ENCODE results near the gene MCM5. TPM values are rescaled to one million over a fixed set of nuclear protein-coding genes. Genes with fewer than 3 reads are reported as not detected.
"Not testable (repeated sequence)": the region's sequence is repeated elsewhere in the genome, so short reads cannot be mapped to it uniquely, and the experiment has no call there.

Gene MCM5
- total RNA-seq, 3 donors from 2014 or later = 18.5 to 45.2 (median 30.3) TPM

DNA sequence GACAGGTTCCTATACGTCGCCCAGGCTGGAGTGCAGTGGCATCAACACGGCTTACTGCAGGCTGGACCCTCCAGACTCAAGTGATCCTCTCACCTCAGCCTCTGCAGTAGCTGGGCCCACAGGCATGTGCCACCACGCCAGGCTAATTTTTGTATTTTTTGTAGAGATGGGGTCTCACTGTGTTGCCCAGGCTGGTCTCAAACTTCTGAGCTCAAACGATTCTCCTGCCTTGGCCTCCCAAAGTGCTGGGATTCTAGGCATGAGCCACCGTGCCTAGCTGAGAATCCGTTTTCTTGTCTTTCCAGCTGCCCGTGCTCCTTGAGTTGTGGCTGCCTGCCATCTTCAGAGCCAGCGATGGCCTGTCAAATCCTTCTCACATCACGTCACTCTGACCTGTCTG, 56.8 kb downstream of the MCM5 start:
- intact Hi-C loops (cut with DNase I, micrococcal nuclease) = no loop called here

DNA sequence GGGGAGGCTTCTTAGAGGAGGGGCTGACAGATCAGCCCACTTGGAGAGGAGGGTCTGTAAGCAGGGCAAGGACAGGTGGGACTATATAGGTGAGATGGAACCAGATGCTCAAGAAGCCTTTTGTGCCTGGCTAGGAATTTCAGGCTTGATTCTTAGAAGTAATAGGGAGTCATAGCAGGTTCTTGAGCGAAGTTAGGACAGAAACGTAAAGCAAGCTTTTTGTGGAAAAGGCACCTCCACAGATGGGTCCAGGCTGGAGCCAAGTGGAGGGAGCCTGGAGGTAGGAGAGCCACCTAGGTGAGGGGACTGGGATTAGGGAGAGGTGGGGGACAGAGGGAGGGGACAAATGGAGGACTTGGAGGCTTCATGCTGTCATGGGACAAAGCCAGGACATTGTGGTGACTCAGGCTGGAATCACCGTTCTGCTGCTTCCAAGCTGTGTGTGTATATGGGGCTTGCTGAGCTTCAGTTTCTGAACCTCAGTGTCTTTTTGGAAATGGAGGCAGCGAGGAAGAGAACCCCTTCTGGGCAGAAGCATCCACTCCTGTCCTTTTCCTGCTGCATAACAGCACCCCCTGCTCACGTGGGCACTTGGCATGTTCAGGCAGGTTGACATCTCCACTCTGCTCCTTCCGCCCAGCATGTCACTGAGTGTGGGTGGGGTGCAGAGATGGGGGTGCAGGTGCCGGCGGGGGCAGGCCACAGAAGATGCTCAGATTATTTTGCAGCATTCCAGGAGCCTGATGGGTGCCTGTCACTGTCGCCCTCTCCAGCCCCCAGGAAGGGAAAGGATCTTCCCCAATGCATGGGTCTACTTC, 58.0 kb downstream of the MCM5 start:
- ATAC-seq (no peak), DNase-seq (no peak)
- TF ChIP-seq, protein P1, sequence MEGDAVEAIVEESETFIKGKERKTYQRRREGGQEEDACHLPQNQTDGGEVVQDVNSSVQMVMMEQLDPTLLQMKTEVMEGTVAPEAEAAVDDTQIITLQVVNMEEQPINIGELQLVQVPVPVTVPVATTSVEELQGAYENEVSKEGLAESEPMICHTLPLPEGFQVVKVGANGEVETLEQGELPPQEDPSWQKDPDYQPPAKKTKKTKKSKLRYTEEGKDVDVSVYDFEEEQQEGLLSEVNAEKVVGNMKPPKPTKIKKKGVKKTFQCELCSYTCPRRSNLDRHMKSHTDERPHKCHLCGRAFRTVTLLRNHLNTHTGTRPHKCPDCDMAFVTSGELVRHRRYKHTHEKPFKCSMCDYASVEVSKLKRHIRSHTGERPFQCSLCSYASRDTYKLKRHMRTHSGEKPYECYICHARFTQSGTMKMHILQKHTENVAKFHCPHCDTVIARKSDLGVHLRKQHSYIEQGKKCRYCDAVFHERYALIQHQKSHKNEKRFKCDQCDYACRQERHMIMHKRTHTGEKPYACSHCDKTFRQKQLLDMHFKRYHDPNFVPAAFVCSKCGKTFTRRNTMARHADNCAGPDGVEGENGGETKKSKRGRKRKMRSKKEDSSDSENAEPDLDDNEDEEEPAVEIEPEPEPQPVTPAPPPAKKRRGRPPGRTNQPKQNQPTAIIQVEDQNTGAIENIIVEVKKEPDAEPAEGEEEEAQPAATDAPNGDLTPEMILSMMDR (IDR thresholded peaks at IDR 0.05) = no peak
- H3K4me3 ChIP-seq = no peak overlapping the region
- no peaks in the 10 kb centered on the region for H3K36me3 ChIP-seq (ENCODE audit: low read depth)
- H3K9me3 ChIP-seq = no peaks in the 10 kb centered on the region
- intact Hi-C loops (cut with DNase I, micrococcal nuclease) = no loop called here
- peaks cover 11% of the 10 kb centered on the region for H3K4me1 ChIP-seq (ENCODE audit: low read depth)

More for the DNA sequence above, 56.8 kb downstream of the MCM5 start:
- TF ChIP-seq, protein P1 (IDR thresholded peaks at IDR 0.05) = no peak
- H3K4me1 ChIP-seq (ENCODE audit: low read depth) = peaks cover 15% of the 10 kb centered on the region
- no peaks in the 10 kb centered on the region for H3K36me3 ChIP-seq (ENCODE audit: low read depth)
- DNase-seq = no peak
- no peak for ATAC-seq
- no peak overlapping the region for H3K4me3 ChIP-seq
- no peaks in the 10 kb centered on the region for H3K9me3 ChIP-seq

DNA sequence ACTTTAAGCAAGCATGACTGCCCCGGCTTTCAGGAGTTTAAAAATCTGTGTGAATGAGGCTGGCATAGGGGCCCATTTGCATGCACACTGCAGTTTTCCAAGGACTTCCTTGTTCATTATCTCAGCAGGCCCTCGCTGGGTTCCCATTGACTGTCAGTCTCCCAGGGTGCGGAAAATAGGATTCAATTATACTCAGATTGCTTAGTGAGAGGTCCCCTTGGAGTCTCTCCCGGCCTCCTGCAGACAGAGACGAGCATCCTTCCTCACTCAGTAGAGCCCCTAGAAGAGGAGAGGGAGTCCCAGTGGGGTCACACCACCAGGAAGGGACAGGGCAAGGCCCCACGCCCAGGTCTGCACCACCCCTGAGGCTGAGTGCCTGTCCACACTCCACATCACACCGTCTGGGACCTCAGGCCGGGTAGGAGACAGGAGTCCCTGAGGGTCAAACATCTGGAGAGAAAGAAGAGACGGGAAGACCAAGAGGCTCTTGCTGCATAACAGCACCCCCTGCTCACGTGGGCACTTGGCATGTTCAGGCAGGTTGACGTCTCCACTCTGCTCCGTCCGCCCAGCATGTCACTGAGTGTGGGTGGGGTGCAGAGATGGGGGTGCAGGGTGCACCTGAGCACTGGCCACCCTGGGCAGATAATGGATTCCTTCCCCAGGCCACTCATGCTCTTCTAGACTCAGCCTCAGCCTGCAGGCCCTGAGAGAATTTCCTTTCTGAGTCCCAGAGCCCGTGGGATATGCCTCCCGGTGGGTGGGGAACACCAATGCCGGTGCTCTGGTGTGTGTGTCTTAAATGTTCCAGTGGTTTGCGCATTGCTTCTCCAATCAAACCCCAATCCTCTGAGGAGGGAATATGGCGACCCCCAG, 58.8 kb downstream of the MCM5 start:
- H3K36me3 ChIP-seq (ENCODE audit: low read depth) = no peaks in the 10 kb centered on the region
- TF ChIP-seq, protein P1 (IDR thresholded peaks at IDR 0.05) = no peak
- no peak overlapping the region for H3K4me3 ChIP-seq
- intact Hi-C loops (cut with DNase I, micrococcal nuclease) = no loop called here
- no peak for ATAC-seq
- peaks cover 4% of the 10 kb centered on the region for H3K4me1 ChIP-seq (ENCODE audit: low read depth)
- H3K9me3 ChIP-seq = no peaks in the 10 kb centered on the region
- DNase-seq = no peak

GRCh38 chr22:35459423-35459894, 59.5 kb downstream of the MCM5 start:
- DNase-seq = no peak
- no peaks in the 10 kb centered on the region for H3K9me3 ChIP-seq
- no peak overlapping the region for H3K4me3 ChIP-seq
- no peaks in the 10 kb centered on the region for H3K36me3 ChIP-seq (ENCODE audit: low read depth)
- TF ChIP-seq, protein P1 (IDR thresholded peaks at IDR 0.05) = no peak
- H3K4me1 ChIP-seq (ENCODE audit: low read depth) = no peaks in the 10 kb centered on the region
- ATAC-seq = no peak
- intact Hi-C loops (cut with DNase I, micrococcal nuclease) = no loop called here

DNA sequence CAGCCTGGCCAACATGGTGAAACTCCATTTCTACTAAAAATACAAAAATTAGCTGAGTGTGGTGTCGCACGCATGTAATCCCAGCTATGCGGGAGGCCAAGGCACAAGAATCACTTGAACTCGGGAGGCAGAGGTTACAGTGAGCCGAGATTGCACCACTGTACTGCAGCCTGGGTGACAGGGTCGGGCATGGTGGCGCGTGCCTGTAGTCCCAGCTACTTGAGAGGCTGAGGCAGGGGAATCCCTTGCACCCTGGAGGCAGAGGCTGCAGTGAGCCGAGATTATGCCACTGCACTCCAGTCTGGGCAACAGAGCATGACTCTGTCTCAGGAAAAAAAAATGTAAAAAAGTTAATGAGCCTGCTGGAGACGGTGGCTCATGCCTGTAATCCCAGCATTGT, 60.0 kb downstream of the MCM5 start:
- H3K4me1 ChIP-seq (ENCODE audit: low read depth); H3K36me3 ChIP-seq (ENCODE audit: low read depth); DNase-seq; ATAC-seq; H3K4me3 ChIP-seq; H3K9me3 ChIP-seq; intact Hi-C loops (cut with DNase I, micrococcal nuclease): not testable (repeated sequence)

DNA sequence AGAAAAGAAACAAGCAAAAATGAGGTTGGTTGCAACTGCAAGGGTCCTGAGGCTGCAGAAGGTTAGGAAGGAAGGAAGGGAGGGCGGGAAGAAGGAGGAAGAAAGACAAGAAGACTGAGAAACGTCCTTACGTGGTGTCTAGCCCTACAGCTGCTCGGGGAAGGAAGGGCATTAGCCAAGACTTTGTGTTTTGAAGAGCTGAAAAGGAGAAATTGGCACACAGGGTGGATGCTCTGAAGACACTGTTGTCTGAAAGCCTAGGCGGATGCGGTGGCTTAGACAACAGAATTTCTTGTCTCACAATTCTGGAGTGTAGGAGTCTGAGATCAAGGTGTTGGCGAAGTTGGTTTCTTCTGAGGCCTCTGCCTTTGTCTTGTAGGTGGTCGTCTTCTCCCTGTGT, 60.7 kb downstream of the MCM5 start:
- DNase-seq = no peak
- H3K9me3 ChIP-seq = no peaks in the 10 kb centered on the region
- no peaks in the 10 kb centered on the region for H3K36me3 ChIP-seq (ENCODE audit: low read depth)
- no peak for ATAC-seq
- no peak overlapping the region for H3K4me3 ChIP-seq
- no peaks in the 10 kb centered on the region for H3K4me1 ChIP-seq (ENCODE audit: low read depth)
- TF ChIP-seq, protein P1 (IDR thresholded peaks at IDR 0.05) = no peak
- intact Hi-C loops (cut with DNase I, micrococcal nuclease) = no loop called here

Measured in mucosa of descending colon (tissue), 3 donors.